Parathyroid adenoma (tissue), 2 donors: ENCODE data around the gene MTCH2.

Source experiments
- H2AFZ ChIP-seq: fragments of 300-600 bp; sonication (generic); one replicate; pipeline ENCODE4 v1.7.0; 2017; ENCODE audit warnings: antibody characterized with exemption, mild to moderate bottlenecking
- H3K27ac ChIP-seq: fragments of 300-600 bp; sonication (generic); one replicate; pipeline ENCODE4 v1.7.0; 2017
- H3K27me3 ChIP-seq: fragments of 300-600 bp; sonication (generic); one replicate; pipeline ENCODE4 v1.7.0; 2017; ENCODE audit warnings: low read length; ENCODE audit not compliant: control insufficient read depth, insufficient read depth
- H3K36me3 ChIP-seq: fragments of 300-600 bp; sonication (generic); one replicate; pipeline ENCODE4 v1.7.0; 2017; ENCODE audit warnings: low read length; ENCODE audit not compliant: control insufficient read depth, insufficient read depth
- H3K4me1 ChIP-seq: fragments of 300-600 bp; sonication (generic); one replicate; pipeline ENCODE4 v1.7.0; 2017; ENCODE audit warnings: control low read depth
- H3K4me2 ChIP-seq: fragments of 300-600 bp; sonication (generic); one replicate; pipeline ENCODE4 v1.7.0; 2017; ENCODE audit warnings: low read length
- H3K4me3 ChIP-seq: fragments of 300-600 bp; sonication (generic); one replicate; pipeline ENCODE4 v1.7.0; 2017; ENCODE audit warnings: low read depth, low read length
- H3K79me2 ChIP-seq: fragments of 300-600 bp; sonication (generic); one replicate; pipeline ENCODE4 v1.7.0; 2017; ENCODE audit warnings: control low read depth
- H3K9ac ChIP-seq: fragments of 300-600 bp; sonication (generic); one replicate; pipeline ENCODE4 v1.7.0; 2017; ENCODE audit warnings: mild to moderate bottlenecking
- H3K9me3 ChIP-seq: fragments of 300-600 bp; sonication (generic); one replicate; pipeline ENCODE4 v1.7.0; 2017; ENCODE audit warnings: low read length; ENCODE audit not compliant: control insufficient read depth
- TF ChIP-seq, protein P1 (sequence below): fragments of 300-600 bp; sonication (generic); IDR thresholded peaks from one replicate; pipeline ENCODE4 v1.7.0; 2017; ENCODE audit warnings: antibody characterized with exemption, mild to moderate bottlenecking
- donor health status: primary hyperparathyroidism.

Gene MTCH2

GRCh38 chr11:47603295-47603694 lies 39.1 kb downstream of the MTCH2 start:
- no peak overlapping the region for H3K9ac ChIP-seq
- TF ChIP-seq, protein P1, sequence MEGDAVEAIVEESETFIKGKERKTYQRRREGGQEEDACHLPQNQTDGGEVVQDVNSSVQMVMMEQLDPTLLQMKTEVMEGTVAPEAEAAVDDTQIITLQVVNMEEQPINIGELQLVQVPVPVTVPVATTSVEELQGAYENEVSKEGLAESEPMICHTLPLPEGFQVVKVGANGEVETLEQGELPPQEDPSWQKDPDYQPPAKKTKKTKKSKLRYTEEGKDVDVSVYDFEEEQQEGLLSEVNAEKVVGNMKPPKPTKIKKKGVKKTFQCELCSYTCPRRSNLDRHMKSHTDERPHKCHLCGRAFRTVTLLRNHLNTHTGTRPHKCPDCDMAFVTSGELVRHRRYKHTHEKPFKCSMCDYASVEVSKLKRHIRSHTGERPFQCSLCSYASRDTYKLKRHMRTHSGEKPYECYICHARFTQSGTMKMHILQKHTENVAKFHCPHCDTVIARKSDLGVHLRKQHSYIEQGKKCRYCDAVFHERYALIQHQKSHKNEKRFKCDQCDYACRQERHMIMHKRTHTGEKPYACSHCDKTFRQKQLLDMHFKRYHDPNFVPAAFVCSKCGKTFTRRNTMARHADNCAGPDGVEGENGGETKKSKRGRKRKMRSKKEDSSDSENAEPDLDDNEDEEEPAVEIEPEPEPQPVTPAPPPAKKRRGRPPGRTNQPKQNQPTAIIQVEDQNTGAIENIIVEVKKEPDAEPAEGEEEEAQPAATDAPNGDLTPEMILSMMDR, result no peak
- no peaks in the 10 kb centered on the region for H3K79me2 ChIP-seq
- H3K4me3 ChIP-seq, result no peak overlapping the region
- H3K9me3 ChIP-seq, result no peaks in the 10 kb centered on the region
- peaks cover 12% of the 10 kb centered on the region for H3K4me1 ChIP-seq
- no peak overlapping the region for H2AFZ ChIP-seq
- no peak overlapping the region for H3K27ac ChIP-seq
- H3K4me2 ChIP-seq, result no peak overlapping the region
- no peaks in the 10 kb centered on the region for H3K27me3 ChIP-seq
- no peaks in the 10 kb centered on the region for H3K36me3 ChIP-seq

- Histone ChIP-seq H3K27ac (peak overlapping the region; percentile 81), H3K9ac (no peak overlapping the region), H3K4me3 (no peak overlapping the region)
Measured at GRCh38 chr11:47599902-47600301, 42.5 kb downstream of the MTCH2 start.

DNA sequence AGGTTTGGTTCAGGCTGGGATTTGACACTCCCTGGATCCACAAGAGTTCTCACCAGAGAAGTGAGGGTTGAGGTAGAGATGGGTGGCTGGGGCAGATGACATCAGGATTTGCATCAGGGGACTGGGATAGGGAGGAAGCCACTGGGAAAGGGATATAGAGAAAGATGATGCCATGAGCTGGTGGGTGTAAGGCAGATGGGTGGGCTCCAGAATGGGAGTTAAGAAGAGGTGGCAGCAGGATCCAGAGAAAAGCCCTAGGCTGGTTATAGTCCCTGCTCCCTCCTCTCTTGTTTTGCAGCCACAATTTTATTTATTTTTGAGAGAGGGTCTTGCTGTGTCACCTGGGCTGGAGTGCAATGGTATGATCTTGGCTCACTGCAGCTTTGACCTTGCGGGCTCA lies 46.4 kb downstream of the MTCH2 start:
- H3K4me3 ChIP-seq, result no peak overlapping the region
- no peak overlapping the region for H3K4me2 ChIP-seq
- TF ChIP-seq, protein P1, result no peak
- no peaks in the 10 kb centered on the region for H3K27me3 ChIP-seq
- H3K4me1 ChIP-seq, result peaks cover 14% of the 10 kb centered on the region
- no peak overlapping the region for H3K27ac ChIP-seq
- no peaks in the 10 kb centered on the region for H3K36me3 ChIP-seq
- no peaks in the 10 kb centered on the region for H3K79me2 ChIP-seq
- H2AFZ ChIP-seq, result no peak overlapping the region
- no peaks in the 10 kb centered on the region for H3K9me3 ChIP-seq
- H3K9ac ChIP-seq, result no peak overlapping the region

More at GRCh38 chr11:47599902-47600301, 42.5 kb downstream of the MTCH2 start:
- Histone ChIP-seq H3K4me1 (peaks cover 10% of the 10 kb centered on the region), H3K79me2 (no peaks in the 10 kb centered on the region), H3K4me2 (no peak overlapping the region), H3K36me3 (no peaks in the 10 kb centered on the region), H3K27me3 (no peaks in the 10 kb centered on the region), H3K9me3 (no peaks in the 10 kb centered on the region), H2AFZ (peak overlapping the region; percentile 17)
- TF ChIP-seq, protein P1, result no peak

- Histone ChIP-seq H3K4me1 (peaks cover 11% of the 10 kb centered on the region), H3K4me2 (no peak overlapping the region), H3K79me2 (no peaks in the 10 kb centered on the region), H3K27ac (peak overlapping the region; percentile 47), H3K4me3 (no peak overlapping the region), H3K36me3 (no peaks in the 10 kb centered on the region), H3K9ac (no peak overlapping the region), H3K27me3 (no peaks in the 10 kb centered on the region), H2AFZ (no peak overlapping the region), H3K9me3 (no peaks in the 10 kb centered on the region)
- TF ChIP-seq, protein P1, result no peak
Measured at GRCh38 chr11:47595029-47595428, 47.3 kb downstream of the MTCH2 start.
